Neural cell (in vitro differentiated cells): ENCODE results near the gene AKT3. TPM values are rescaled to one million over a fixed set of nuclear protein-coding genes. Genes with fewer than 3 reads are reported as not detected.

ENCODE experiments used
- H2AFZ ChIP-seq: fragments of 200-600, 300-800 bp; sonication (generic), shearing (Covaris generic); 2 replicates; pipeline ENCODE4 v1.6.0; 2014; ENCODE audit warnings: low read depth, mild to moderate bottlenecking, antibody characterized with exemption, low read length, moderate library complexity
- H3F3A ChIP-seq: fragments of 200-600 bp; shearing (Covaris generic); 2 replicates; pipeline ENCODE4 v1.6.1; 2016; ENCODE audit warnings: mild to moderate bottlenecking, moderate library complexity, mixed read lengths, antibody characterized with exemption, low read length; ENCODE audit not compliant: insufficient read depth, poor library complexity, severe bottlenecking
- H3K27ac ChIP-seq: fragments of 200-600, 300-800 bp; sonication (generic), shearing (Covaris generic); 2 replicates; pipeline ENCODE4 v1.5.1; 2014; ENCODE audit warnings: mild to moderate bottlenecking, low read length, moderate library complexity
- H3K27me3 ChIP-seq: fragments of 300-800, 200-600 bp; sonication (generic), shearing (Covaris generic); 2 replicates; pipeline ENCODE4 v1.6.0; 2014; ENCODE audit warnings: mild to moderate bottlenecking, low read depth, low read length, moderate library complexity; ENCODE audit not compliant: insufficient read depth
- H3K36me3 ChIP-seq: fragments of 300-800, 200-600 bp; sonication (generic), shearing (Covaris generic); 2 replicates; pipeline ENCODE4 v1.5.1; 2014; ENCODE audit warnings: mild to moderate bottlenecking, antibody characterized with exemption, low read length, moderate library complexity; ENCODE audit not compliant: insufficient read depth
- H3K4me2 ChIP-seq: fragments of 300-800, 200-600 bp; sonication (generic), shearing (Covaris generic); 2 replicates; pipeline ENCODE4 v1.6.0; 2014; ENCODE audit warnings: mild to moderate bottlenecking, low read length
- H3K4me3 ChIP-seq: fragments of 300-800, 200-600 bp; sonication (generic), shearing (Covaris generic); 2 replicates; pipeline ENCODE4 v1.5.1; 2014; ENCODE audit warnings: mild to moderate bottlenecking, low read length, moderate library complexity
- H3K79me2 ChIP-seq: fragments of 200-600 bp; shearing (Covaris generic); replicated peaks from 2 replicates; pipeline ENCODE4 v1.6.0; 2014; ENCODE audit warnings: mild to moderate bottlenecking, low read length, moderate library complexity; ENCODE audit not compliant: insufficient read depth
- H3K9ac ChIP-seq: fragments of 300-800, 200-600 bp; sonication (generic), shearing (Covaris generic); 2 replicates; pipeline ENCODE4 v1.6.1; 2016; ENCODE audit warnings: mild to moderate bottlenecking, low read length, mixed read lengths
- H3K9me2 ChIP-seq: fragments of 200-600 bp; shearing (Covaris generic); 2 replicates; pipeline ENCODE4 v1.6.1; 2016; ENCODE audit warnings: mild to moderate bottlenecking, low read length, mixed read lengths; ENCODE audit not compliant: insufficient read depth
- H3K9me3 ChIP-seq: fragments of 200-600, 300-800 bp; sonication (generic), shearing (Covaris generic); 2 replicates; pipeline ENCODE4 v1.6.1; 2016; ENCODE audit warnings: mild to moderate bottlenecking, mixed run types, low read length, moderate library complexity, mixed read lengths
- H4K20me1 ChIP-seq: fragments of 200-600 bp; shearing (Covaris generic); 2 replicates; pipeline ENCODE4 v1.6.1; 2016; ENCODE audit warnings: mild to moderate bottlenecking, mixed run types; ENCODE audit not compliant: insufficient read depth
- EP300 ChIP-seq: fragments of 450-650 bp; conservative IDR thresholded peaks from 2 replicates; pipeline ENCODE4 v1.6.1; 2014; ENCODE audit warnings: antibody characterized with exemption, mild to moderate bottlenecking, moderate library complexity; ENCODE audit not compliant: poor library complexity, severe bottlenecking
- EZH2 ChIP-seq: fragments of 200-600, 300-800 bp; shearing (Covaris generic), sonication (generic); IDR thresholded peaks from 2 replicates; pipeline ENCODE4 v1.6.1; 2014; ENCODE audit warnings: antibody characterized with exemption, low read length, borderline replicate concordance, mild to moderate bottlenecking; ENCODE audit not compliant: insufficient read depth, poor library complexity, severe bottlenecking
- MXI1 ChIP-seq: fragments of 450-650 bp; conservative IDR thresholded peaks from 2 replicates; pipeline ENCODE4 v1.6.1; 2014; ENCODE audit warnings: antibody characterized with exemption, mild to moderate bottlenecking; ENCODE audit not compliant: poor library complexity, severe bottlenecking
- POLR2AphosphoS5 ChIP-seq: IDR thresholded peaks from 2 replicates; pipeline ENCODE4 v1.6.1; 2012
- RAD21 ChIP-seq: fragments of 450-650 bp; conservative IDR thresholded peaks from 2 replicates; pipeline ENCODE4 v1.6.1; 2014; ENCODE audit warnings: antibody characterized with exemption, mild to moderate bottlenecking, moderate library complexity
- SMC3 ChIP-seq: fragments of 450-650 bp; conservative IDR thresholded peaks from 2 replicates; pipeline ENCODE4 v1.6.1; 2014; ENCODE audit warnings: antibody characterized with exemption, mild to moderate bottlenecking, moderate library complexity; ENCODE audit not compliant: poor library complexity
- TAF1 ChIP-seq: IDR thresholded peaks from 2 replicates; pipeline ENCODE4 v1.6.1; 2012; ENCODE audit warnings: low read depth
- polyA plus RNA-seq: library from polyadenylated mRNA; depleted of rRNA; stranded (reverse); fragments of >200 nt; gene quantifications from 2 replicates; pipeline ENCODE4 v1.2.3, GENCODE V29; 2014
- TF ChIP-seq, protein P1 (sequence below): IDR thresholded peaks from 2 replicates; pipeline ENCODE4 v1.6.1; 2012; ENCODE audit warnings: borderline replicate concordance
- TF ChIP-seq, protein P2 (sequence below): fragments of 450-650 bp; IDR thresholded peaks from 2 replicates; pipeline ENCODE4 v1.5.1; 2014; ENCODE audit warnings: antibody characterized with exemption, mild to moderate bottlenecking, moderate library complexity; ENCODE audit not compliant: poor library complexity, severe bottlenecking

The AKT3 gene
- polyA plus RNA-seq, 1 donor from 2014 or later: 46.0 TPM

DNA sequence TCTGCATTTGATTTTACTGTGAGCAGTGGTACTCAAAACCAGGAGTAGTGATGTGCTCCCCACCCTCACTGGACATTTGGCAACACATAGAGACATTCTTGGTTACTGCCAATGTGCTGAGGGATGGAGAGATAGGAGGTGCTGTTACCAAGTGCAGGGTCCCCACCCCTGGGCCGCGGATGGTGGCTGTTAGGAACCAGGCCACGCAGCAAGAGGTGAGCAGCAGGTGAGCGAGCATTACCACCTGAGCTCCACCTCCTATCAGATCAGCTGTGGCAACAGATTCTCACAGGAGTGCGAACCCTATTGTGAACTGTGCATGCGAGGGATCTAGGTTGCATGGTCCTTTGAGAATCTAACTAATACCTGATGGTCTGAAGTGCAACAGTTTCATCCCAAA is 95.7 kb downstream of the AKT3 start:
- Histone ChIP-seq H3K4me3 (no peak overlapping the region), H3K36me3 (no peaks in the 10 kb centered on the region), H3K27me3 (no peaks in the 10 kb centered on the region), H3K27ac (no peak overlapping the region), H3K79me2 (peaks cover 12% of the 10 kb centered on the region), H3K9me3 (no peaks in the 10 kb centered on the region), H3K9me2 (no peaks in the 10 kb centered on the region), H2AFZ (no peak overlapping the region), H3K9ac (no peak overlapping the region), H3K4me2 (no peak overlapping the region), H3F3A (no peaks in the 10 kb centered on the region), H4K20me1 (no peaks in the 10 kb centered on the region)
- TF ChIP-seq TAF1 (no peak), RAD21 (no peak)

DNA sequence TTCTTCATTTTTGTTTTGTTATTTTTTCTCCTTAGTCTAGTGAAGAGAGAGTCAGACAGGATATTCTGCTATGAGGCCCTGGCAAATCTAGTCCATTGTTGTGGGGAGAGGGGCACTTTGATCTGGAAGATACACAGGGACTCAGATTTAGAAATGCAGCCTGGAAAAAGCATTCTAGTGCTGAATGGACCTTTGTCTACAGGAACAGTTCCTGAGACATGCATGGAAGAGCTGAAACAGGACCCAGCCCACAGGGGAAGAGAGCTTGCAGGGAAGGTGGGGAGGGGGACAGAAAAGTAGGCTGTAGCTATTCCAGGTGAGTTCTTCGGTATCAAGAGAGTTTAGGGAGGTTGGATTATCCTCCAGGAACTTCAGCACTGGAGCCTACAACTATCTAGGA is 98.5 kb downstream of the AKT3 start:
- Histone ChIP-seq H3K36me3 (no peaks in the 10 kb centered on the region), H3K9ac (no peak overlapping the region), H3F3A (no peaks in the 10 kb centered on the region), H3K4me2 (no peak overlapping the region), H3K27ac (no peak overlapping the region), H3K9me3 (no peaks in the 10 kb centered on the region), H3K4me3 (no peak overlapping the region), H3K27me3 (no peaks in the 10 kb centered on the region), H4K20me1 (no peaks in the 10 kb centered on the region), H3K9me2 (no peaks in the 10 kb centered on the region), H3K79me2 (peaks cover 20% of the 10 kb centered on the region), H2AFZ (no peak overlapping the region)
- TF ChIP-seq EZH2: no peak
- TF ChIP-seq POLR2AphosphoS5: no peak
- TF ChIP-seq, protein P1, sequence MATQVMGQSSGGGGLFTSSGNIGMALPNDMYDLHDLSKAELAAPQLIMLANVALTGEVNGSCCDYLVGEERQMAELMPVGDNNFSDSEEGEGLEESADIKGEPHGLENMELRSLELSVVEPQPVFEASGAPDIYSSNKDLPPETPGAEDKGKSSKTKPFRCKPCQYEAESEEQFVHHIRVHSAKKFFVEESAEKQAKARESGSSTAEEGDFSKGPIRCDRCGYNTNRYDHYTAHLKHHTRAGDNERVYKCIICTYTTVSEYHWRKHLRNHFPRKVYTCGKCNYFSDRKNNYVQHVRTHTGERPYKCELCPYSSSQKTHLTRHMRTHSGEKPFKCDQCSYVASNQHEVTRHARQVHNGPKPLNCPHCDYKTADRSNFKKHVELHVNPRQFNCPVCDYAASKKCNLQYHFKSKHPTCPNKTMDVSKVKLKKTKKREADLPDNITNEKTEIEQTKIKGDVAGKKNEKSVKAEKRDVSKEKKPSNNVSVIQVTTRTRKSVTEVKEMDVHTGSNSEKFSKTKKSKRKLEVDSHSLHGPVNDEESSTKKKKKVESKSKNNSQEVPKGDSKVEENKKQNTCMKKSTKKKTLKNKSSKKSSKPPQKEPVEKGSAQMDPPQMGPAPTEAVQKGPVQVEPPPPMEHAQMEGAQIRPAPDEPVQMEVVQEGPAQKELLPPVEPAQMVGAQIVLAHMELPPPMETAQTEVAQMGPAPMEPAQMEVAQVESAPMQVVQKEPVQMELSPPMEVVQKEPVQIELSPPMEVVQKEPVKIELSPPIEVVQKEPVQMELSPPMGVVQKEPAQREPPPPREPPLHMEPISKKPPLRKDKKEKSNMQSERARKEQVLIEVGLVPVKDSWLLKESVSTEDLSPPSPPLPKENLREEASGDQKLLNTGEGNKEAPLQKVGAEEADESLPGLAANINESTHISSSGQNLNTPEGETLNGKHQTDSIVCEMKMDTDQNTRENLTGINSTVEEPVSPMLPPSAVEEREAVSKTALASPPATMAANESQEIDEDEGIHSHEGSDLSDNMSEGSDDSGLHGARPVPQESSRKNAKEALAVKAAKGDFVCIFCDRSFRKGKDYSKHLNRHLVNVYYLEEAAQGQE: no peak
- no peak for TF ChIP-seq RAD21
- TF ChIP-seq, protein P2, sequence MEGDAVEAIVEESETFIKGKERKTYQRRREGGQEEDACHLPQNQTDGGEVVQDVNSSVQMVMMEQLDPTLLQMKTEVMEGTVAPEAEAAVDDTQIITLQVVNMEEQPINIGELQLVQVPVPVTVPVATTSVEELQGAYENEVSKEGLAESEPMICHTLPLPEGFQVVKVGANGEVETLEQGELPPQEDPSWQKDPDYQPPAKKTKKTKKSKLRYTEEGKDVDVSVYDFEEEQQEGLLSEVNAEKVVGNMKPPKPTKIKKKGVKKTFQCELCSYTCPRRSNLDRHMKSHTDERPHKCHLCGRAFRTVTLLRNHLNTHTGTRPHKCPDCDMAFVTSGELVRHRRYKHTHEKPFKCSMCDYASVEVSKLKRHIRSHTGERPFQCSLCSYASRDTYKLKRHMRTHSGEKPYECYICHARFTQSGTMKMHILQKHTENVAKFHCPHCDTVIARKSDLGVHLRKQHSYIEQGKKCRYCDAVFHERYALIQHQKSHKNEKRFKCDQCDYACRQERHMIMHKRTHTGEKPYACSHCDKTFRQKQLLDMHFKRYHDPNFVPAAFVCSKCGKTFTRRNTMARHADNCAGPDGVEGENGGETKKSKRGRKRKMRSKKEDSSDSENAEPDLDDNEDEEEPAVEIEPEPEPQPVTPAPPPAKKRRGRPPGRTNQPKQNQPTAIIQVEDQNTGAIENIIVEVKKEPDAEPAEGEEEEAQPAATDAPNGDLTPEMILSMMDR: no peak
- TF ChIP-seq MXI1: no peak
- no peak for TF ChIP-seq SMC3
- TF ChIP-seq TAF1: no peak
- no peak for TF ChIP-seq EP300

DNA sequence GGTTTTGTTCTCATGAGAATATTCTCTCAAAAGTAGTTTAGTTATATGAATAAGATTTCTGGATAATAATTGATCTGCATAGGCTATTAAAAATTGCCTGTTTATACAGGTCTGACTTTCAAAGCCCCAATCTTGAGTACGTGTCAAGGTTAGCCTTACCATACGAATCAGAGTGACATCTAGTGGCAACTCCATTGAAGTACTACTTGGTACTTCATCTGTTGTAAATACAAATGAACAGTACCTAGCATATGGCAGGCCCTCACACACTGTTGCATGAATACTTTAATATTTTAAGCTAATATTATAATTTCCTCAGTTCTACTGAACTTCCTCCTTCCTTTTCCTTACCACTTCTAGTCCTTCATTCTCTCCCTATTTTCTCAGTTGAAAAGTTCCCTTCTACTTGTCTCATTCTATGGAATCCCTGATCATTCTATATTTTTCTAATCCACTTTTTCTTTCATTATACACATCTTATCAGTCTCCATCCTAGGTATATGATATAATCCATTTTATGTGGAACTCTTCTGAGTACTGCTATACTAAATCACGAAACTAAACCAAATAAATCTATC is 101.2 kb downstream of the AKT3 start:
- H3K9me3 ChIP-seq: no peaks in the 10 kb centered on the region
- no peaks in the 10 kb centered on the region for H3F3A ChIP-seq
- no peaks in the 10 kb centered on the region for H3K9me2 ChIP-seq
- H3K27me3 ChIP-seq: no peaks in the 10 kb centered on the region
- peaks cover 26% of the 10 kb centered on the region for H3K79me2 ChIP-seq
- H2AFZ ChIP-seq: no peak overlapping the region
- H3K27ac ChIP-seq: no peak overlapping the region
- TF ChIP-seq RAD21 (peak; percentile 83), EP300 (no peak), POLR2AphosphoS5 (no peak), SMC3 (peak; percentile 83)
- TF ChIP-seq, protein P2: peak; percentile 83
- H3K9ac ChIP-seq: no peak overlapping the region
- H3K4me3 ChIP-seq: no peak overlapping the region
- no peaks in the 10 kb centered on the region for H4K20me1 ChIP-seq
- H3K4me2 ChIP-seq: no peak overlapping the region
- H3K36me3 ChIP-seq: no peaks in the 10 kb centered on the region
